ENCODE measurements around the gene ZNF329. TPM values are rescaled to one million over a fixed set of nuclear protein-coding genes. Genes with fewer than 3 reads are reported as not detected.
"Not testable (repeated sequence)": the region's sequence is repeated elsewhere in the genome, so short reads cannot be mapped to it uniquely, and the experiment has no call there.

The ZNF329 gene
- total and polyA plus RNA-seq, 2 donors: 9.3 to 11.9 TPM

DNA sequence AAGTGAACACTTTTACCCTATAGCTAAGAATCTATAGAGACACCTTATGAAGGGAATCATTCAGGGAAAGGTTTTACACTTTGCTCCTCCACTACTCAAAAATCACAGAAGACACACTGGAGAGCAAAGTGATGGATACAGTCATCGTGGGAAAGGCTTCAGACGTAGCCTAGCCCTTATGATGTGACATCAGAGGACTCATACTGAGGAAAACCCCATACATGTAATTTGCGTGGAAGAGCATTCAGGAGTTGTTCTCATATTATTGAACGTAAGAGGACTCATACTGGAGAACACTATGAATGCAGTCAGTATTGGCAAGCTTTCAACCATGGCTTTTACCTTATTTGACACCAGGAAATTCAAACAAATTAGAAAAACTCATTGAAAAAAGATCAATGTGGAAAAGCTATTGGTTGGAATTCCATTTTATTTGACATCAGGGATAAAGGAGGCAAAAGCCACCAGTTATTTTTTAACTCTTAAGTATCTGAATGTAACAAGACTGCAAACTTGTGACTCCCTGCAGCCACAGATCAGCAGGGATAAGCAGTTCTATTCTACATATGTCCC is 16.2 kb upstream of the ZNF329 start:
- H3K4me3 ChIP-seq (ENCODE audit: low read length in 2 of 2): no peak overlapping the region
- peaks cover 10 to 49% of the 10 kb centered on the region in 2 donors for H3K9me3 ChIP-seq (ENCODE audit: control insufficient read depth in 2 of 2, insufficient read depth in 1 of 2, low read length in 1 of 2)
- no peaks in the 10 kb centered on the region for H3K36me3 ChIP-seq (ENCODE audit: control insufficient read depth in 2 of 2, insufficient read depth in 2 of 2, low read length in 1 of 2)
- H3K4me1 ChIP-seq (ENCODE audit: control insufficient read depth in 2 of 2, insufficient read depth in 2 of 2, low read length in 2 of 2): no peaks in the 10 kb centered on the region
- H3K27me3 ChIP-seq (ENCODE audit: control insufficient read depth in 2 of 2, insufficient read depth in 1 of 2, low read length in 1 of 2): no peaks in the 10 kb centered on the region
- H3K27ac ChIP-seq (ENCODE audit: low read depth in 1 of 2, low read length in 1 of 2): no peak overlapping the region
- DNase-seq (ENCODE audit: low read depth in 6 of 9, low spot score in 9 of 9): no peak
- WGBS: 72% methylated on average over 4 of the region's 4 CpGs

DNA sequence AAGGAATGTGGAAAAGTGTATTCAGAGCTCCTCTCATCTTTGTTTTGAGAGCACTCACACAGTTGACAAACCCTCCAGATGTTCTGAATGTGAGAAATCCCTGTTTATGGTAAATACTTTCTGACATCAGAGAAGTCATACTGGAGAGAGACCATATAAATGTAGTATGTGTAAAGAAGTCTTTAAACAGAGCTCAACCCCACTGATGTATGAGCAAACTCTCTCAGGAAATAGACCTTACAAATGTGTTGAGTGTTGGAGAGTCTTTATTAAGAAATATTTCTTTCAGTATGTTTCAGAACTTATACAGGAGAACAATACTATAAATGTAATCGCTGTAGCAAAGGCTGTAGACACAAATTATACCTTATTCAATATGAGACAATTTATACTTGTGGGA is 15.7 kb upstream of the ZNF329 start:
- 74% methylated on average over 1 of the region's 1 CpG for WGBS
- H3K27me3 ChIP-seq (ENCODE audit: control insufficient read depth in 2 of 2, insufficient read depth in 1 of 2, low read length in 1 of 2): no peaks in the 10 kb centered on the region
- H3K36me3 ChIP-seq (ENCODE audit: control insufficient read depth in 2 of 2, insufficient read depth in 2 of 2, low read length in 1 of 2): no peaks in the 10 kb centered on the region
- no peak for DNase-seq (ENCODE audit: low read depth in 6 of 9, low spot score in 9 of 9)
- H3K4me3 ChIP-seq (ENCODE audit: low read length in 2 of 2): no peak overlapping the region
- no peak overlapping the region for H3K27ac ChIP-seq (ENCODE audit: low read depth in 1 of 2, low read length in 1 of 2)
- H3K9me3 ChIP-seq (ENCODE audit: control insufficient read depth in 2 of 2, insufficient read depth in 1 of 2, low read length in 1 of 2): peaks cover 11 to 44% of the 10 kb centered on the region in 2 donors
- H3K4me1 ChIP-seq (ENCODE audit: control insufficient read depth in 2 of 2, insufficient read depth in 2 of 2, low read length in 2 of 2): no peaks in the 10 kb centered on the region

DNA sequence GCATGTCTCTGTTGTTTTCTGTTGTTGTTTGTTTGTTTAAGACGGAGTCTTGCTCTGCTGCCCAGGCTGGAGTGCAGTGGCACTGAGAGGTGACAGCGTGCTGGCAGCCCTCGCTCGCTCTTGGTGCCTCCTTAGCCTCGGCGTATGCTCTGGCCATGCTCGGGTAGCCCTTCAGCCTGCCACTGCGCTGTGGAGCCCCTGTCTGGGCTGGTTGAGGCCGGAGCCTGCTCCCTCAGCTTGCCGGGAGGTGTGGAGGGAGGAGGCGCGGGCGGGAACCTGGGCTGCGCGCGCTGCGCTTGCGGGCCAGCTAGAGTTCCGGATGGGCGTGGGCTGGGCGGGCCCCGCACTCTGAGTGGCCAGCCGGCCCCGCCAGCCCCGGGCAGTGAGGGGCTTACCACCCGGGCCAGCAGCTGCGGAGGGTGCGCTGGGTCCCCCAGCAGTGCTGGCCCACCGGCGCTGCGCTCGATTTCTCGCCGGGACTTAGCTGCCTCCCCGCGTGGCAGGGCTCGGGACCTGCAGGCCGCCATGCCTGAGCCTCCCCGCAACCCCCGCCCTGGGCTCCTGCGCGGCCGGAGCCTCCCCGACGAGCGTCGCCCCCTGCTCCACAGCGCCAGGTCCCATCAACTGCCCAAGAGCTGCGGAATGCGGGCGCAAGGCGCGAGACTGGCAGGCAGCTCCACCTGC is 6.6 kb upstream of the ZNF329 start:
- no peak overlapping the region for H3K27ac ChIP-seq (ENCODE audit: low read depth in 1 of 2, low read length in 1 of 2)
- 93% methylated on average over 53 of the region's 53 CpGs for WGBS
- H3K9me3 ChIP-seq (ENCODE audit: control insufficient read depth in 2 of 2, insufficient read depth in 1 of 2, low read length in 1 of 2): peaks cover 3 to 37% of the 10 kb centered on the region in 2 donors
- H3K27me3 ChIP-seq (ENCODE audit: control insufficient read depth in 2 of 2, insufficient read depth in 1 of 2, low read length in 1 of 2): no peaks in the 10 kb centered on the region
- H3K4me1 ChIP-seq (ENCODE audit: control insufficient read depth in 2 of 2, insufficient read depth in 2 of 2, low read length in 2 of 2): peaks cover 5 to 7% of the 10 kb centered on the region in 2 donors
- DNase-seq (ENCODE audit: low read depth in 6 of 9, low spot score in 9 of 9): no peak
- no peaks in the 10 kb centered on the region for H3K36me3 ChIP-seq (ENCODE audit: control insufficient read depth in 2 of 2, insufficient read depth in 2 of 2, low read length in 1 of 2)
- H3K4me3 ChIP-seq (ENCODE audit: low read length in 2 of 2): no peak overlapping the region

DNA sequence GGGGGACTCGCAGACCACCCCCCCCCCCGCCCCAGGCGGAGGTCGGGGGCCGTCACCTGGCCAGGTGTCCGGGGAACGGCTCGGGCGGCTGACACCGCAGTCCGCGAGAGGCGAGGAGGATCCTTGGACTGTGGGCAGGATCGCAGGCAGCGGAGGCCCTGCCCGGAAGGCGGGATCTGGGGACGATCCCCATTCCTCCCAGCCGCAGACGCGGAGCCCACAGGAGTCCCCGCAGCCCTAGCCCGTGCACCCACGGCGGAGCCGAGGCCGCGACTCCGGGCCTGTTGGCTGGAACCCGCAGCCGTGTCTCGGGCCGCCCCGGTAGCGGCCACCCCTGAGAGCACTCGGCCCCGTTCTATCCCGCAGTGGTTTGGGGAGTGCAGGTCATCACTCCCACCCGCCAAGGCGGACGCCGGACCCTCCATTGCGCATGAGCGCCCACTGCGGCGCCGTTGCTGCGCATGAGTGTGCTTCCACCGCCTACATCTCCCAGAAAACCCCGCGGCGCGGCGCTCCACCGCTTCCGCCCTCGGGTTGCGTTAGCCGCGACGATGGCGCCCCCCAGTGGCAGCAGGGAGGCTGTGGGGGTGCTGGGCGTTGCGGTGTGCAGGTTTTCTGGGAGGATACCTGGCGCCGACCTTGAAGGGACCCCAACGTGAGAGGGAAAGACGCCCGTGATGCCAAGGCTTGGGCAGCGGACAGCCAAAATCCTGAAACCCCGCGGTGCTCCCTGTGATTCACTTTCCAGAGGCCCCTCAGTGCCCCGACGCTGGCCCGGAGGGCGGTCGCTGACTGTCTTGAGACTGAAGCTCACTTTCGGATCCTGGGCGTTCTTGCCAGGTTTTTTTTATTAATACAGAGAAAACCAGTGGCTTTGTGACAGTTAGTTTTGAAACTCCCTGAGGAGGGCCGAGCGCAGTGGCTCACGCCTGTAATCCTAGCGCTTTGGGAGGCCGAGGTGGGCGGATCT is 4.4 kb upstream of the ZNF329 start:
- peaks cover 4 to 39% of the 10 kb centered on the region in 2 donors for H3K9me3 ChIP-seq (ENCODE audit: control insufficient read depth in 2 of 2, insufficient read depth in 1 of 2, low read length in 1 of 2)
- H3K4me1 ChIP-seq (ENCODE audit: control insufficient read depth in 2 of 2, insufficient read depth in 2 of 2, low read length in 2 of 2): peaks cover 7 to 10% of the 10 kb centered on the region in 2 donors
- DNase-seq (ENCODE audit: low read depth in 6 of 9, low spot score in 9 of 9): peak; percentile 75 to 97 (median 92)
- 3% methylated on average over 85 of the region's 85 CpGs for WGBS
- peak overlapping the region; percentile 72 to 84 for H3K4me3 ChIP-seq (ENCODE audit: low read length in 2 of 2)
- H3K27me3 ChIP-seq (ENCODE audit: control insufficient read depth in 2 of 2, insufficient read depth in 1 of 2, low read length in 1 of 2): peaks cover 0 to 3% of the 10 kb centered on the region in 2 donors
- no peaks in the 10 kb centered on the region for H3K36me3 ChIP-seq (ENCODE audit: control insufficient read depth in 2 of 2, insufficient read depth in 2 of 2, low read length in 1 of 2)
- peak overlapping the region; percentile 68 to 85 for H3K27ac ChIP-seq (ENCODE audit: low read depth in 1 of 2, low read length in 1 of 2)

DNA sequence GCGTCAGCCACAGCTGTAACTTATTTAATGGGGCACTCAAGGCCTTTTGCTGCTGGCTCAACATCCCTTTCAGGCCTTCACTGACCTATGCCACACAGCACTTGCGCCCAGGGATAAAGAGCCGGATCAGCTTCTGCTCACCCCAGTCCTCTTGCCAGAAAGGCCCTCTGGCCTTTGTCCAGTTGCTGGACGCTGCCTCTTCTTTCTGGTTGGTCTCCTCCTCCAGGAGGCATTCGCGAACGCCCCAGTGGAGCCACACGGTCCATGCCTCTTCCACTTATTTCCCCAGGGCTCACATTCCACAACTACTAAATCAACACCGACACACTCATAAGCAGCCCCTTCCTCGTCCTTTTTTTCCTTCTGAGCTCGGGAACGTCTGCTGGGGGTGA is 3.7 kb upstream of the ZNF329 start:
- Histone ChIP-seq H3K4me1 (ENCODE audit: control insufficient read depth in 2 of 2, insufficient read depth in 2 of 2, low read length in 2 of 2) (peaks cover 9 to 11% of the 10 kb centered on the region in 2 donors), H3K36me3 (ENCODE audit: control insufficient read depth in 2 of 2, insufficient read depth in 2 of 2, low read length in 1 of 2) (no peaks in the 10 kb centered on the region), H3K27me3 (ENCODE audit: control insufficient read depth in 2 of 2, insufficient read depth in 1 of 2, low read length in 1 of 2) (peaks cover 0 to 3% of the 10 kb centered on the region in 2 donors), H3K4me3 (ENCODE audit: low read length in 2 of 2) (peak overlapping the region; percentile 72 to 84), H3K9me3 (ENCODE audit: control insufficient read depth in 2 of 2, insufficient read depth in 1 of 2, low read length in 1 of 2) (peaks cover 4 to 38% of the 10 kb centered on the region in 2 donors), H3K27ac (ENCODE audit: low read depth in 1 of 2, low read length in 1 of 2) (peak overlapping the region; percentile 68 to 85)
- DNase-seq (ENCODE audit: low read depth in 6 of 9, low spot score in 9 of 9): peak in 1 of 9 donors; percentile 2
- WGBS: 20% methylated on average over 12 of the region's 12 CpGs

DNA sequence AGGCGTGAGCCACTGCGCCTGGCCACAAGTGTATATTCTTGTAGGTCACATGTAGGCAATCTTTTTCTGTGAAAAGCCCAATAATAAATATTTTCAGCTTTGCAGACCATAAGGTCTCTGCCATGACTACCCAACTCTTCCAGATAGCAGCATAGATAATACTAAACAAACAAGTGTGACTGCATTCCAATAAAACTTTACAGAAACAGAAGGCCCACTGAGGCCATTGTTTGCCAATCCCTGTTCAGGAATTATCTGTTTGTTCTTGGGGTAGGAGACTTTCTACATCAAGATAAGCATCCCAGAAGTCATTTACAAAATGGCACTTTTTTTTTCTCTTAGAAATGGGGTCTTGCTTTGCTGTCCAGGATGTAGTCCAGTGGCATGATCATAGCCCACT is 2.8 kb upstream of the ZNF329 start:
- Histone ChIP-seq H3K4me3 (ENCODE audit: low read length in 2 of 2) (no peak overlapping the region), H3K27me3 (ENCODE audit: control insufficient read depth in 2 of 2, insufficient read depth in 1 of 2, low read length in 1 of 2) (peaks cover 0 to 3% of the 10 kb centered on the region in 2 donors), H3K9me3 (ENCODE audit: control insufficient read depth in 2 of 2, insufficient read depth in 1 of 2, low read length in 1 of 2) (peaks cover 2 to 29% of the 10 kb centered on the region in 2 donors), H3K4me1 (ENCODE audit: control insufficient read depth in 2 of 2, insufficient read depth in 2 of 2, low read length in 2 of 2) (peaks cover 9 to 11% of the 10 kb centered on the region in 2 donors), H3K27ac (ENCODE audit: low read depth in 1 of 2, low read length in 1 of 2) (no peak overlapping the region), H3K36me3 (ENCODE audit: control insufficient read depth in 2 of 2, insufficient read depth in 2 of 2, low read length in 1 of 2) (no peaks in the 10 kb centered on the region)
- over 99% methylated on average over 2 of the region's 2 CpGs for WGBS
- no peak for DNase-seq (ENCODE audit: low read depth in 6 of 9, low spot score in 9 of 9)

DNA sequence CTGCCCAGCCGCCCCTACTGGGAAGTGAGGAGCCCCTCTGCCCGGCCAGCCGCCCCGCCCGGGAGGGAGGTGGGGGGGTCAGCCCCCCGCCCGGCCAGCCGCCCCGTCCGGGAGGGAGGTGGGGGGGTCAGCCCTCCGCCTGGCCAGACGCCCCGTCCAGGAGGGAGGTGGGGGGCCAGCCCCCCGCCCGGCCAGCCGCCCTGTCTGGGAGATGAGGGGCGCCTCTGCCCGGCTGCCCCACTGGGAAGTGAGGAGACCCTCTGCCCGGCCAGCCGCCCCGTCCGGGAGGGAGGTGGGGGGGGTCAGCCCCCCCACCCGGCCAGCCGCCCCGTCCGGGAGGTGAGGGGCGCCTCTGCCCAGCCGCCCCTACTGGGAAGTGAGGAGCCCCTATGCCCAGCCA is 3.1 kb downstream of the ZNF329 start:
- not testable (repeated sequence) for H3K36me3 ChIP-seq (ENCODE audit: control insufficient read depth in 2 of 2, insufficient read depth in 2 of 2, low read length in 1 of 2); DNase-seq (ENCODE audit: low read depth in 6 of 9, low spot score in 9 of 9); H3K4me1 ChIP-seq (ENCODE audit: control insufficient read depth in 2 of 2, insufficient read depth in 2 of 2, low read length in 2 of 2); H3K4me3 ChIP-seq (ENCODE audit: low read length in 2 of 2); H3K27ac ChIP-seq (ENCODE audit: low read depth in 1 of 2, low read length in 1 of 2); H3K27me3 ChIP-seq (ENCODE audit: control insufficient read depth in 2 of 2, insufficient read depth in 1 of 2, low read length in 1 of 2)
- H3K9me3 ChIP-seq (ENCODE audit: control insufficient read depth in 2 of 2, insufficient read depth in 1 of 2, low read length in 1 of 2): peaks cover 7 to 47% of the 10 kb centered on the region in 2 donors
- 91% methylated on average over 22 of the region's 28 CpGs for WGBS

DNA sequence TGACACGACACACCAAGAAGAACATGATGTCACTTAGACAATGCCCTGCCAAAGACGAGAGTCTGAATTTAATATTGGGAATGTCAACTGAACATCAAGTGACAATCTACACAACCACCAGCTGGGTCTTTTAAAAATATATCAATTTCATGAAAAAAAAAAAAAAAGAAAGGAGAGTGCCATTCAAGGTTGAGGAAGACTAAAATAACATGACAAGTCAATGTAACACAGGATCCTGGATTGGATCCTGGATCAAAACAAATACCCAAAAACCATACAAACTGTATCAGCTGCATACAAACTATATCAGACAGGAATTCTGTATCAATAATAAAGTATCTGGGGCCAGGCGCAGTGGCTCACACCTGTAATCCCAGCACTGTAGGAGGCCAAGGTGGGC is 4.7 kb downstream of the ZNF329 start:
- no peak overlapping the region for H3K4me3 ChIP-seq (ENCODE audit: low read length in 2 of 2)
- no peak overlapping the region for H3K27ac ChIP-seq (ENCODE audit: low read depth in 1 of 2, low read length in 1 of 2)
- H3K9me3 ChIP-seq (ENCODE audit: control insufficient read depth in 2 of 2, insufficient read depth in 1 of 2, low read length in 1 of 2): peaks cover 9 to 54% of the 10 kb centered on the region in 2 donors
- over 99% methylated on average over 3 of the region's 3 CpGs for WGBS
- no peak for DNase-seq (ENCODE audit: low read depth in 6 of 9, low spot score in 9 of 9)
- H3K27me3 ChIP-seq (ENCODE audit: control insufficient read depth in 2 of 2, insufficient read depth in 1 of 2, low read length in 1 of 2): peaks cover 0 to 3% of the 10 kb centered on the region in 2 donors
- peaks cover 4% of the 10 kb centered on the region in 2 donors for H3K4me1 ChIP-seq (ENCODE audit: control insufficient read depth in 2 of 2, insufficient read depth in 2 of 2, low read length in 2 of 2)
- H3K36me3 ChIP-seq (ENCODE audit: control insufficient read depth in 2 of 2, insufficient read depth in 2 of 2, low read length in 1 of 2): peaks cover 4 to 13% of the 10 kb centered on the region in 2 donors
